ENCODE measurements around the gene FGF14. TPM values are rescaled to one million over a fixed set of nuclear protein-coding genes. Genes with fewer than 3 reads are reported as not detected.

FGF14 gene
- total RNA-seq, 2 donors from 2014 or later, result under 0.01 to 0.28 TPM

DNA sequence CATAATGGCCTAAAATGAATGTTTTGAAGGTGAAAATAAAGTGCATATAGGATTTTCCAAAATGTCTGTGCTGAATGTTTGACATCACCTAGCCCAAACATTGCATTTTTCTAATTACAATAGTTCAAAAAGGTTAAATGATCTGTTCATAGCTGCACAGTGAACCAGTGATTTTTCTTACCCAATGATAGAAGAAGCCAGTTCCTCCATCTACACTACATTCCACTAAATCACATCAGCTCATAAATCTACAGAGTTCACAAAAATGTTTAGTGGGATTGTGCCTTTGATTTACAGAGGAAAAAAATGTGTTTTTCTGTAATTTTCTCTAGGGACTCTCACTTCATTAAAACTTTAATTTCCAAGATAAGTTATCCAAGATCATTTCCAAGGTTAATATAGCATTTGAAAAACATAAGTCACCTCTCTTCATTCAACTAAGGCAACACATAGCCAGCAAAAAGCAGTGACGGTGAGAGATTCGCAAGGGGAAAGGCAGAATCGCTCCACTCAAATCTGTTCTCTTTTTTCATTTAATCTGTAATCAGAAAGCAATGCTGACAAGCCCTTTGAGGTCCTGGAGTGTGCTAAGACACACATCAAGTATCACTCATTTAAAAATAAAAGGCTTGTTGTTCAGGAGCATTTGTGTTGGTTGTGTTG lies 194.0 kb downstream of the FGF14 start:
- Histone ChIP-seq H3K4me3 (no peak overlapping the region), H3K27me3 (replicated peaks; ENCODE audit: insufficient read depth) (no peaks in the 10 kb centered on the region), H3K9me3 (no peaks in the 10 kb centered on the region), H3K4me1 (replicated peaks) (no peaks in the 10 kb centered on the region), H3K36me3 (no peaks in the 10 kb centered on the region), H3K27ac (no peak overlapping the region)
- TF ChIP-seq, protein P1, sequence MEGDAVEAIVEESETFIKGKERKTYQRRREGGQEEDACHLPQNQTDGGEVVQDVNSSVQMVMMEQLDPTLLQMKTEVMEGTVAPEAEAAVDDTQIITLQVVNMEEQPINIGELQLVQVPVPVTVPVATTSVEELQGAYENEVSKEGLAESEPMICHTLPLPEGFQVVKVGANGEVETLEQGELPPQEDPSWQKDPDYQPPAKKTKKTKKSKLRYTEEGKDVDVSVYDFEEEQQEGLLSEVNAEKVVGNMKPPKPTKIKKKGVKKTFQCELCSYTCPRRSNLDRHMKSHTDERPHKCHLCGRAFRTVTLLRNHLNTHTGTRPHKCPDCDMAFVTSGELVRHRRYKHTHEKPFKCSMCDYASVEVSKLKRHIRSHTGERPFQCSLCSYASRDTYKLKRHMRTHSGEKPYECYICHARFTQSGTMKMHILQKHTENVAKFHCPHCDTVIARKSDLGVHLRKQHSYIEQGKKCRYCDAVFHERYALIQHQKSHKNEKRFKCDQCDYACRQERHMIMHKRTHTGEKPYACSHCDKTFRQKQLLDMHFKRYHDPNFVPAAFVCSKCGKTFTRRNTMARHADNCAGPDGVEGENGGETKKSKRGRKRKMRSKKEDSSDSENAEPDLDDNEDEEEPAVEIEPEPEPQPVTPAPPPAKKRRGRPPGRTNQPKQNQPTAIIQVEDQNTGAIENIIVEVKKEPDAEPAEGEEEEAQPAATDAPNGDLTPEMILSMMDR (IDR thresholded peaks at IDR 0.05), result no peak
- TF ChIP-seq POLR2AphosphoS5 (IDR thresholded peaks at IDR 0.05) (no peak), POLR2A (IDR thresholded peaks at IDR 0.05) (no peak)
- 78% methylated on average over 3 of the region's 3 CpGs for WGBS
- intact Hi-C loops (cut with DNase I), result no loop called here
- no peak for DNase-seq (ENCODE audit: low spot score)

DNA sequence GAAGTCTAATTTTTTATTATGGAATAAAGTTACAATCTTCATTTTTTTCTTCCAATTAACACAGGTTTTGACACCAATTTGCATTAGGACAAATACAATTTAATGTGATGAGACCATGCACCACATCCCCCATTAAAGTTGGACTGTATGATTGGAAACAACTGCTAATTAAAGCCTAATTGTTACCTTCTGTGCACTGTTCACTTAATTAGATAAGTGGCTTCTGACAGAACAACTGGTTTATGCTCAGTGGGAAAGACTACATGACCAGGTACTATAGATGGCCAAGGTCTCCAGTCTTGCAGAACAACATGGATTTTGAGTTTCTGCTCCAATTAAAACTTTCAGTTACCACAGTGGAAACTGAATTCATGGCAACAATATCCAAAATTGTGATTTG lies 198.1 kb downstream of the FGF14 start:
- intact Hi-C loops (cut with DNase I), result no loop called here
- TF ChIP-seq POLR2A (IDR thresholded peaks at IDR 0.05) (no peak), POLR2AphosphoS5 (IDR thresholded peaks at IDR 0.05) (no peak)
- TF ChIP-seq, protein P1 (IDR thresholded peaks at IDR 0.05), result no peak

DNA sequence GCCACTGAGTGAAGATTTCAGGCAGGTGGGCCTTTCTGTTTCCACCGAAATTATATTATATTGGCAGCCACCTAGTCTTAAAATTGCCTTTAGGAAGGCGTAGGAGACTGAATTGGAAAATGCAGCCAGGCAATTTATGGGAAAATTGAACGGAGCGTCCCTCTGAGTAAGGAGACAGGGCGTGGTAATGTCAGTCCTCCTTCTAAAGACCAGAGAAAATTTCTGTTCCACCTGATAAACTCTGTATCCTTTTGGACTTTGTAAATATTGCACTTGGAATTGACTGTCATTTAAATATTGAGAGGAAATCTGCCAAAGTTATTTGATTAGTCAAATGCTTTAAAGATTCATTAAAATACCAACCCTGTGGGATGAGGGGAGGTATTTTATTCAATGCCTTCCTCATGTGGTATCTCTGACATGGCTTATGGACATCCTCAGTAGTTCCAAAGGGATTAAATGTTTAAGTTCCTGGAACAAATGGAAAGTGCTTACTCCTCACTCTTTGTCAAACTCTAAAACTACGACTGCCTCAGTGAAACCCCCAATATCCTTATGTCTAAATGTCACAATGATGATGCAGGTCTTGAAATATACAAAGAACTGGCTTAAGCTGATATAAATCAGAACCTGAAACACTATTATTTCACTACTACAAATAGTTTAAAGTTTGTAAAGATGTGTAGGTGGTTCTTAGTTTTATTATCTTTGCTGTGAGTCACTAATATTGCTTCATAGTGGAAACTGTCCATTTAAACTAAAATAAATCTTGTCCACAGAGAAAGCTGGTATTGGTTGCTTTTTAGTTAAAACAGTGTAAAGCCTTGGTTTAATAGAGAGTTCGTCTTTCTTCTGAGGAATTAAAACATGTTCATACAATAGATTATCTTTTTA lies 203.2 kb downstream of the FGF14 start:
- no peaks in the 10 kb centered on the region for H3K9me3 ChIP-seq
- no peaks in the 10 kb centered on the region for H3K27me3 ChIP-seq (replicated peaks; ENCODE audit: insufficient read depth)
- 65% methylated on average over 7 of the region's 7 CpGs for WGBS
- no peak for DNase-seq (ENCODE audit: low spot score)
- no peak overlapping the region for H3K4me3 ChIP-seq
- H3K4me1 ChIP-seq (replicated peaks), result no peaks in the 10 kb centered on the region
- intact Hi-C loops (cut with DNase I), result no loop called here
- TF ChIP-seq POLR2AphosphoS5 (IDR thresholded peaks at IDR 0.05) (no peak), POLR2A (IDR thresholded peaks at IDR 0.05) (no peak)
- no peak overlapping the region for H3K27ac ChIP-seq
- no peaks in the 10 kb centered on the region for H3K36me3 ChIP-seq

More for the DNA sequence above, 198.1 kb downstream of the FGF14 start:
- no peaks in the 10 kb centered on the region for H3K27me3 ChIP-seq (replicated peaks; ENCODE audit: insufficient read depth)
- no peak overlapping the region for H3K4me3 ChIP-seq
- H3K36me3 ChIP-seq, result no peaks in the 10 kb centered on the region
- H3K27ac ChIP-seq, result no peak overlapping the region
- H3K9me3 ChIP-seq, result no peaks in the 10 kb centered on the region
- no peaks in the 10 kb centered on the region for H3K4me1 ChIP-seq (replicated peaks)
- no peak for DNase-seq (ENCODE audit: low spot score)

DNA sequence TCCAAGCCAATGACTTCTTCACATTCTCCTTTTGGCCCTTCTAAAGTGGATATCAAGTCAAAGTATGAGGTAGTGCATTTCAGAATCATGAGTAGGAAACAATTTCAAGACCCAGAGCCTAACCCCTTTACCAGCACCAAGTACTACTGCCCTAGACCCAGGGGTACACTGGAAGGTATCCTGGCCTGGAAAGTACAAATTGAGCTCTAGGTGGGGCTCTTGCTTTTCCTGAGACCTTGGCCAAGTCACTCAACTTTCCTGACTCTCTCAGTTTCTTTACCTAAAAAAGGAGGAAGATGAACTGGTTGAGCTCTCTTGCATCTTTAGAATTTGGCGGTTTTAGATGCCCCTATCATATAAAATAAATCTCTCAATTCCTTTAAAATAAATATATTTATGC lies 204.7 kb downstream of the FGF14 start:
- H3K36me3 ChIP-seq, result no peaks in the 10 kb centered on the region
- H3K9me3 ChIP-seq, result no peaks in the 10 kb centered on the region
- no peak overlapping the region for H3K4me3 ChIP-seq
- no peaks in the 10 kb centered on the region for H3K4me1 ChIP-seq (replicated peaks)
- 82% methylated on average over 1 of the region's 1 CpG for WGBS
- intact Hi-C loops (cut with DNase I), result no loop called here
- DNase-seq (ENCODE audit: low spot score), result no peak
- TF ChIP-seq POLR2A (IDR thresholded peaks at IDR 0.05) (no peak), POLR2AphosphoS5 (IDR thresholded peaks at IDR 0.05) (no peak)
- TF ChIP-seq, protein P1 (IDR thresholded peaks at IDR 0.05), result no peak
- no peak overlapping the region for H3K27ac ChIP-seq
- no peaks in the 10 kb centered on the region for H3K27me3 ChIP-seq (replicated peaks; ENCODE audit: insufficient read depth)

DNA sequence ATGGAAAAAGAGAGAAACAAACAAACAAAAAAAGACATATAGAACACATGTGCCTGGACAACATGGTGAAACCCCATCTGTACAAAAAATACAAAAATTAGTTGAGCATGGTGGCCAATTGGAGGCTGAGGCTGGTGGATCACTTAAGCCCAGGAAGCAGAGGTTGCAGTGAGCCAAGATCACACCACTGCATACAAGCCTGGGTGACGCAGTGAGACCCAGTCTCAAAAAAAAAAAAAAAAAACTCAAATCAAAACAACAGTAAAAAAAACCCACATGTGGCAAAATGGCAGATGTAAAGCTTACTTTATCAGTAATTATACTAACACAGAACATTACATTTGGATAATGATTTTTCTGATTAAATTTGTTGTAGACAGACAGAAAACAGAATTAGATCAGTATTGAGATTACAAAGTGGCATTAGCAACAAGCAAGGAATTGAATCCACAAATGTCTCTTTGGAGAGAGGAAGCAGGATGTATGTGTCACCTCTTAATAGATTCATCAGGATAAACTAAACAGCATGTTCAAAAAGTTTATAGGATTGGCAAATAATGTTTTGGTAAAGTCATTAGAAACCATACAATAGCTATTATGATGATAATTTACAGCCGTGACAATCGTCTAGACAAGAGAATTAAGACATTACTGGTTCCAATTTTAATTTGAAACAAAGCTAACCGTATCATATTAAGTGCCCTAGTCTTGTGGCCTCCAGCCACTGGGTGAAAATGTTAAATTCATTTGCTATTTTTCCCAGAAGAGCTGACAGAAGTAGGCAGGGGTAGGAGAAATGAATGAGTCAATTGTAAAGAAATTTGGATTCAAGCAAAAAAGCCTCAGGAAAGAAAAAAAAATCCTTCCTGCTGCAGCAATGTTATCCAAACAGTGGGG lies 206.0 kb downstream of the FGF14 start:
- Histone ChIP-seq H3K36me3 (no peaks in the 10 kb centered on the region), H3K4me1 (replicated peaks) (no peaks in the 10 kb centered on the region), H3K27ac (no peak overlapping the region), H3K27me3 (replicated peaks; ENCODE audit: insufficient read depth) (no peaks in the 10 kb centered on the region), H3K4me3 (no peak overlapping the region), H3K9me3 (no peaks in the 10 kb centered on the region)
- intact Hi-C loops (cut with DNase I), result no loop called here
- WGBS, result 26% methylated on average over 4 of the region's 4 CpGs
- no peak for DNase-seq (ENCODE audit: low spot score)
- TF ChIP-seq POLR2A (IDR thresholded peaks at IDR 0.05) (no peak), POLR2AphosphoS5 (IDR thresholded peaks at IDR 0.05) (no peak)
- TF ChIP-seq, protein P1 (IDR thresholded peaks at IDR 0.05), result no peak
